OCI-LY1 (cell line): ENCODE results near the gene TXNDC2.

Experiments used
- EZH2 ChIP-seq: fragments of 200-600 bp; sonication (generic), shearing (Covaris generic); IDR thresholded peaks from 2 replicates; pipeline ENCODE4 v1.8.0; 2017; ENCODE audit warnings: borderline replicate concordance, mixed run types, mild to moderate bottlenecking, antibody characterized with exemption, low read length, moderate library complexity, mixed read lengths
- TF ChIP-seq, protein P1 (sequence below): fragments of 200-600 bp; sonication (generic), shearing (Covaris generic); IDR thresholded peaks from 2 replicates; pipeline ENCODE4 v1.5.1; 2017; ENCODE audit warnings: mild to moderate bottlenecking, antibody characterized with exemption, low read length, moderate library complexity, mixed read lengths

DNA sequence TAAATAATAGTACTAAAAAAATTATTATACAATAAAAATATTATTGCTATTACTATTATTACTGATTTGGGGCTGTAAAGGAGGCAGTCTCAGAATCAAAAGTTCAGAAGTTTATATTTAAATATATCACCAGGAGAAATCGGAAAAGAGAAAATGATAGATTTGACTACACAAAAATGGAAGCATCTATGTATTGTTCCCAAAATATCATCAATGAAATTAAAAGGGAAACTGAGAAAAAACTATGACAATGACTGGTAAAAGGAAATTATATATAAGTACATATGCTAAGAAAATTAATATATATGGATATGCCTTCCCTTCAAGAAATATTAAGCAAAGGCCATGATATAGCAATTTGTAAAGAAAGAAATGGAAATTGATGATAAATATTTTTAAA, 7.7 kb upstream of the TXNDC2 start:
- TF ChIP-seq, protein P1, sequence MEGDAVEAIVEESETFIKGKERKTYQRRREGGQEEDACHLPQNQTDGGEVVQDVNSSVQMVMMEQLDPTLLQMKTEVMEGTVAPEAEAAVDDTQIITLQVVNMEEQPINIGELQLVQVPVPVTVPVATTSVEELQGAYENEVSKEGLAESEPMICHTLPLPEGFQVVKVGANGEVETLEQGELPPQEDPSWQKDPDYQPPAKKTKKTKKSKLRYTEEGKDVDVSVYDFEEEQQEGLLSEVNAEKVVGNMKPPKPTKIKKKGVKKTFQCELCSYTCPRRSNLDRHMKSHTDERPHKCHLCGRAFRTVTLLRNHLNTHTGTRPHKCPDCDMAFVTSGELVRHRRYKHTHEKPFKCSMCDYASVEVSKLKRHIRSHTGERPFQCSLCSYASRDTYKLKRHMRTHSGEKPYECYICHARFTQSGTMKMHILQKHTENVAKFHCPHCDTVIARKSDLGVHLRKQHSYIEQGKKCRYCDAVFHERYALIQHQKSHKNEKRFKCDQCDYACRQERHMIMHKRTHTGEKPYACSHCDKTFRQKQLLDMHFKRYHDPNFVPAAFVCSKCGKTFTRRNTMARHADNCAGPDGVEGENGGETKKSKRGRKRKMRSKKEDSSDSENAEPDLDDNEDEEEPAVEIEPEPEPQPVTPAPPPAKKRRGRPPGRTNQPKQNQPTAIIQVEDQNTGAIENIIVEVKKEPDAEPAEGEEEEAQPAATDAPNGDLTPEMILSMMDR: no peak
- TF ChIP-seq EZH2: no peak
